Right lobe of liver (tissue), 6 donors: ENCODE results near the gene SPTSSA. TPM values are rescaled to one million over a fixed set of nuclear protein-coding genes. Genes with fewer than 3 reads are reported as not detected.

ENCODE experiments used
- ATAC-seq, 4 donors: fragments of 200-7000 bp; cut with Tn5 transposase; one replicate each; pipeline ENCODE4 v1.9.1; 2020; ENCODE audit warnings: mild to moderate bottlenecking in 4 of 4, moderate library complexity in 4 of 4
- DNase-seq, 3 donors: peaks; one replicate each; pipeline ENCODE4 v3.0.0-alpha.2; 2020
- H3K27ac ChIP-seq, 3 donors: fragments of 200-600 bp; one replicate each; pipeline ENCODE4 v1.8.0; 2022
- H3K27me3 ChIP-seq, 2 donors: fragments of 200-600 bp; one replicate each; pipeline ENCODE4 v1.8.0; 2022
- H3K36me3 ChIP-seq, 4 donors: fragments of 200-600 bp; sonication (generic) in 1 of 4; one replicate each; pipeline versions ENCODE4 v1.5.1 to v1.8.0; 2017 to 2022; ENCODE audit warnings: control low read depth in 1 of 4
- H3K4me1 ChIP-seq, 4 donors: fragments of 200-600 bp; sonication (generic) in 1 of 4; one replicate each; pipeline versions ENCODE4 v1.5.1 to v1.8.0; 2017 to 2022; ENCODE audit warnings: control low read depth in 1 of 4
- H3K4me3 ChIP-seq, 3 donors: fragments of 200-600 bp; one replicate each; pipeline ENCODE4 v1.8.0; 2022
- H3K9me3 ChIP-seq, 4 donors: fragments of 200-600 bp; sonication (generic) in 1 of 4; one replicate each; pipeline versions ENCODE4 v1.5.1 to v1.8.0; 2017 to 2022; ENCODE audit warnings: control low read depth in 1 of 4
- POLR2A ChIP-seq: fragments of 450-650 bp; IDR thresholded peaks from one replicate; pipeline ENCODE4 v1.6.1; 2017; ENCODE audit warnings: antibody characterized with exemption, mild to moderate bottlenecking
- WGBS: methylation state at CpG from one replicate; pipeline ENCODE4 v1.1.6; 2018; ENCODE audit warnings: low coverage, low lambda C conversion rate; ENCODE audit not compliant: insufficient coverage; ENCODE audit errors: missing lambda C conversion rate; 5-methylcytosine and 5-hydroxymethylcytosine counted together
- intact Hi-C, 2 donors: fragments of 100-400 bp; cut with DNase I; formaldehyde crosslinking; loops; one replicate each; pipeline versions ENCODE4 v1.11.2 to v1.14.1; 2022
- total RNA-seq, 6 experiments: library from RNA; depleted of rRNA in 2 of 6; stranded (reverse); fragments of >200 nt in 2 of 6; fragmentation: NEBNext Ultra II Directional in 3 of 6; extraction: Animal tissue kit (Norgen Biotek cat#: 25700) in 3 of 6; gene quantifications; one replicate each; pipeline versions ENCODE4 v1.1.0 to v1.2.4, GENCODE V29; 2016 to 2023
- TF ChIP-seq, protein P1 (sequence below), 4 donors: fragments of 200-600 bp in 3 of 4; fragments of 450-650 bp in 1 of 4; IDR thresholded peaks; one replicate each; pipeline versions ENCODE4 v1.5.1 to v1.8.0; 2016 to 2022; ENCODE audit warnings: antibody characterized with exemption in 4 of 4, mild to moderate bottlenecking in 2 of 4
- donor health status: DM: no; HTN: yes; CAD: no.
- donor health status: DM: no; HTN: no; CAD: no.
- donor health status: DM: no; HTN: no; CAD: no.
- donor health status: DM: no; HTN: yes; CAD: no.
- donor health status: DM: no; HTN: yes; CAD: no.

The SPTSSA gene
- total RNA-seq, 6 experiments from 2014 or later = 10.6 to 32.0 (median 18.4) TPM

DNA sequence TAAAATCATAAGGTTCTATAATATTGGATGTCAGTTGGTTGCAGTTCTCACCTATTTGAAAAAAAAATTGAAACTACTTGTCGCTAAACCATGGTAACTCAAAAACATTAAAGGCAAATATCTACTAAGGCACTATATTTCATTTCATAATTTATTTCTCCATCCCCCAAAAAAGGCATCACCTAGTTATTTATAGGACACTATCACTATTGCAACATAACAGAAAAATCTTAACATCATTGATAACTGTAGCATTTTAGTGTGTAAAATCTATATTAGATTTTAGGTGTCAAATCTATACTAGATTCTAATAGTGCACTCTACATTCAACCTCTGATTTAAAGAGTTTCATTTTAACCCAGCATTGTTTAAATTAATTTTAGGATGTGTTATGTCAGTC is 1.7 kb downstream of the SPTSSA start:
- Histone ChIP-seq H3K4me1 (peaks cover 0 to 13% (median 0%) of the 10 kb centered on the region in 4 donors), H3K27ac (no peak overlapping the region), H3K9me3 (no peaks in the 10 kb centered on the region), H3K27me3 (no peaks in the 10 kb centered on the region), H3K4me3 (no peak overlapping the region), H3K36me3 (peaks cover 0 to 6% (median 2%) of the 10 kb centered on the region in 4 donors)
- intact Hi-C loops = no loop called here
- TF ChIP-seq, protein P1, sequence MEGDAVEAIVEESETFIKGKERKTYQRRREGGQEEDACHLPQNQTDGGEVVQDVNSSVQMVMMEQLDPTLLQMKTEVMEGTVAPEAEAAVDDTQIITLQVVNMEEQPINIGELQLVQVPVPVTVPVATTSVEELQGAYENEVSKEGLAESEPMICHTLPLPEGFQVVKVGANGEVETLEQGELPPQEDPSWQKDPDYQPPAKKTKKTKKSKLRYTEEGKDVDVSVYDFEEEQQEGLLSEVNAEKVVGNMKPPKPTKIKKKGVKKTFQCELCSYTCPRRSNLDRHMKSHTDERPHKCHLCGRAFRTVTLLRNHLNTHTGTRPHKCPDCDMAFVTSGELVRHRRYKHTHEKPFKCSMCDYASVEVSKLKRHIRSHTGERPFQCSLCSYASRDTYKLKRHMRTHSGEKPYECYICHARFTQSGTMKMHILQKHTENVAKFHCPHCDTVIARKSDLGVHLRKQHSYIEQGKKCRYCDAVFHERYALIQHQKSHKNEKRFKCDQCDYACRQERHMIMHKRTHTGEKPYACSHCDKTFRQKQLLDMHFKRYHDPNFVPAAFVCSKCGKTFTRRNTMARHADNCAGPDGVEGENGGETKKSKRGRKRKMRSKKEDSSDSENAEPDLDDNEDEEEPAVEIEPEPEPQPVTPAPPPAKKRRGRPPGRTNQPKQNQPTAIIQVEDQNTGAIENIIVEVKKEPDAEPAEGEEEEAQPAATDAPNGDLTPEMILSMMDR (IDR thresholded peaks at IDR 0.05) = no peak
- no peak for TF ChIP-seq POLR2A
- DNase-seq (no peak), ATAC-seq (no peak)
- 100% methylated on average over 1 of the region's 1 CpG for WGBS

GRCh38 chr14:34457186-34457585 is 4.9 kb downstream of the SPTSSA start:
- Histone ChIP-seq H3K27ac (no peak overlapping the region), H3K27me3 (no peaks in the 10 kb centered on the region), H3K4me1 (peaks cover 0 to 13% (median 0%) of the 10 kb centered on the region in 4 donors), H3K36me3 (peaks cover 0 to 8% (median 3%) of the 10 kb centered on the region in 4 donors), H3K4me3 (no peak overlapping the region), H3K9me3 (no peaks in the 10 kb centered on the region)
- ATAC-seq (no peak), DNase-seq (no peak)
- WGBS = 75% methylated on average over 3 of the region's 3 CpGs
- TF ChIP-seq, protein P1 (IDR thresholded peaks at IDR 0.05) = no peak
- TF ChIP-seq POLR2A = no peak
- intact Hi-C loops = no loop called here

- 73% methylated on average over 2 of the region's 2 CpGs for WGBS
- H3K36me3 ChIP-seq = peaks cover 0 to 8% (median 3%) of the 10 kb centered on the region in 4 donors
- no peak overlapping the region for H3K27ac ChIP-seq
- DNase-seq (no peak), ATAC-seq (peak in 1 of 4 donors; percentile 24)
- H3K4me1 ChIP-seq = peaks cover 0 to 7% (median 0%) of the 10 kb centered on the region in 4 donors
- no peak for TF ChIP-seq POLR2A
- TF ChIP-seq, protein P1 (IDR thresholded peaks at IDR 0.05) = no peak
- no peak overlapping the region for H3K4me3 ChIP-seq
- H3K27me3 ChIP-seq = no peaks in the 10 kb centered on the region
- no peaks in the 10 kb centered on the region for H3K9me3 ChIP-seq
- intact Hi-C loops = no loop called here
Measured at GRCh38 chr14:34453226-34453625, 8.8 kb downstream of the SPTSSA start.

DNA sequence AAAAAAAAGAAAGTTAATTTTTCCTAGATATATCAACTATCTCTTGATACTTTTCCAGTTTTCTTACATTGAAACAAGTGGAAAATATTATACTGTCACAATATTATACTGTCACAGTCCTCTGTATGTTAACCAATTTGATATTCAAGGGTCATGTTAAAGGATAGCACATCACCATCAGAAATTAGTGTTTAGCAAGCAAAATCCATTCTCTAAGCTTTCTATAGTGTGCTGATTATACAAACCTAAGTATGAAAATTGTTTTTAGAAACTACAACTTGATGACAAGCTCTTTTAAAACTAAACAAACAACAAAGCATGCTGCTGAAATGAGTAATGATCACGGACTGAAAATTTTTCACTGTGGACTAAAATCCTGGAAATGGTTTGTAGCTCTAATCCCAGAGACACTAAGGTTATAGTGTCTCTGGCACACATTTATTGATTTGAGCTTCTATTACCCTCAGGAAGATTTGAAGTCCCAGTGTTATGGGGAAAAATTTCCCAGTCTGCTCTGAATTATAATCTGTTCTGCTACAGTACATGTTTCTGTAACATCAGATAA is 9.7 kb downstream of the SPTSSA start:
- Histone ChIP-seq H3K4me1 (peaks cover 0 to 7% (median 0%) of the 10 kb centered on the region in 4 donors), H3K9me3 (no peaks in the 10 kb centered on the region), H3K36me3 (peaks cover 0 to 8% (median 3%) of the 10 kb centered on the region in 4 donors), H3K27me3 (no peaks in the 10 kb centered on the region), H3K27ac (no peak overlapping the region), H3K4me3 (no peak overlapping the region)
- 41% methylated on average over 1 of the region's 1 CpG for WGBS
- intact Hi-C loops = no loop called here
- TF ChIP-seq, protein P1 (IDR thresholded peaks at IDR 0.05) = no peak
- TF ChIP-seq POLR2A = no peak
- peak in 2 of 4 donors; percentile 9 to 40 for ATAC-seq
- no peak for DNase-seq
